Spleen (tissue), 11 donors: ENCODE data around the gene MON2. TPM values are rescaled to one million over a fixed set of nuclear protein-coding genes. Genes with fewer than 3 reads are reported as not detected.

Experiments used
- DNase-seq: peaks from one replicate; pipeline ENCODE4 v3.0.0-alpha.2; 2020
- H3K27ac ChIP-seq, 8 donors: fragments of 200-600 bp; sonication (generic) in 7 of 8; 1 replicate in 4 of 8; 2 replicates in 4 of 8; pipeline versions ENCODE4 v1.5.0 to v1.8.0; 2016 to 2021; ENCODE audit warnings: inconsistent platforms in 4 of 8, mild to moderate bottlenecking in 4 of 8, moderate library complexity in 1 of 8
- H3K27me3 ChIP-seq, 7 donors: fragments of 200-600 bp; sonication (generic) in 6 of 7; replicated peaks in 1 of 7; 1 replicate in 4 of 7; 2 replicates in 3 of 7; pipeline versions ENCODE4 v1.5.0 to v1.8.0; 2016 to 2021; ENCODE audit warnings: inconsistent platforms in 3 of 7, mild to moderate bottlenecking in 1 of 7
- H3K36me3 ChIP-seq, 6 donors: fragments of 200-600 bp; sonication (generic) in 5 of 6; 1 replicate in 4 of 6; 2 replicates in 2 of 6; pipeline versions ENCODE4 v1.5.0 to v1.8.0; 2016 to 2021; ENCODE audit warnings: inconsistent platforms in 2 of 6
- H3K4me1 ChIP-seq, 6 donors: fragments of 200-600 bp; sonication (generic) in 5 of 6; 1 replicate in 3 of 6; 2 replicates in 3 of 6; pipeline versions ENCODE4 v1.5.0 to v1.8.0; 2016 to 2021; ENCODE audit warnings: inconsistent platforms in 3 of 6
- H3K4me3 ChIP-seq, 8 donors: fragments of 200-600 bp; sonication (generic) in 7 of 8; 1 replicate in 4 of 8; 2 replicates in 4 of 8; pipeline versions ENCODE4 v1.5.0 to v1.8.0; 2016 to 2021; ENCODE audit warnings: inconsistent platforms in 4 of 8, mild to moderate bottlenecking in 4 of 8, moderate library complexity in 2 of 8
- H3K9me3 ChIP-seq, 8 donors: fragments of 200-600 bp; sonication (generic) in 7 of 8; 1 replicate in 4 of 8; 2 replicates in 4 of 8; pipeline versions ENCODE4 v1.5.0 to v1.8.0; 2016 to 2021; ENCODE audit warnings: inconsistent platforms in 4 of 8
- POLR2A ChIP-seq, 3 donors: fragments of 450-650 bp; IDR thresholded peaks; one replicate each; pipeline ENCODE4 v1.5.1; 2017; ENCODE audit warnings: antibody characterized with exemption in 3 of 3, mild to moderate bottlenecking in 1 of 3
- POLR2AphosphoS5 ChIP-seq, 3 donors: sonication (generic); formaldehyde crosslinking; IDR thresholded peaks; one replicate each; pipeline ENCODE4 v1.5.1; 2017; ENCODE audit warnings: antibody characterized with exemption in 3 of 3
- WGBS, 5 donors: extraction: QIAGEN DNeasy Blood & Tissue Kit in 3 of 5; methylation state at CpG; one replicate each; pipeline versions ENCODE4 v1.1.5 to v1.1.7; 2013 to 2018; 5-methylcytosine and 5-hydroxymethylcytosine counted together
- intact Hi-C: fragments of 100-400 bp; cut with DNase I; formaldehyde crosslinking; loops from one replicate; pipeline ENCODE4 v1.15.0; 2023; ENCODE audit warnings: low total_unique reads
- polyA plus RNA-seq, 3 donors: library from polyadenylated mRNA; stranded (reverse); fragments of 200-250 nt; gene quantifications; one replicate each; pipeline ENCODE4 v1.2.1, GENCODE V29; 2013
- total RNA-seq, 7 donors: library from RNA; depleted of rRNA in 3 of 7; stranded (reverse); fragments of >200 nt in 3 of 7; fragmentation: NEBNext Ultra II Directional in 4 of 7; extraction: Animal tissue kit (Norgen Biotek cat#: 25700) in 4 of 7; gene quantifications; one replicate each; pipeline versions ENCODE4 v1.1.0 to v1.2.1, GENCODE V29; 2016 to 2021
- TF ChIP-seq, protein P1 (sequence below), 11 experiments: fragments of 200-600 bp in 7 of 11; fragments of 450-650 bp in 4 of 11; sonication (generic) in 4 of 11; IDR thresholded peaks in 8 of 11; conservative IDR thresholded peaks in 3 of 11; 1 replicate in 7 of 11; 2 replicates in 4 of 11; pipeline versions ENCODE4 v1.4.0 to v1.8.0; 2016 to 2021; ENCODE audit warnings: antibody characterized with exemption in 11 of 11, inconsistent platforms in 4 of 11, mild to moderate bottlenecking in 1 of 11
- donor health status: healthy with polysubstance abuse.
- donor health status: DM: no; HTN: no; CAD: no; lungs with moderate emphysema.
- donor health status: DM: no; HTN: no; CAD: no.
- donor health status: Bipolar disorder and iron deficiency.
- donor health status: healthy.
- donor health status: DM: no; HTN: no; CAD: no.
- donor health status: DM: yes; HTN: yes; CAD: no.

Gene MON2
- total and polyA plus RNA-seq, 10 donors = 10.8 to 181 (median 82.0) TPM

DNA sequence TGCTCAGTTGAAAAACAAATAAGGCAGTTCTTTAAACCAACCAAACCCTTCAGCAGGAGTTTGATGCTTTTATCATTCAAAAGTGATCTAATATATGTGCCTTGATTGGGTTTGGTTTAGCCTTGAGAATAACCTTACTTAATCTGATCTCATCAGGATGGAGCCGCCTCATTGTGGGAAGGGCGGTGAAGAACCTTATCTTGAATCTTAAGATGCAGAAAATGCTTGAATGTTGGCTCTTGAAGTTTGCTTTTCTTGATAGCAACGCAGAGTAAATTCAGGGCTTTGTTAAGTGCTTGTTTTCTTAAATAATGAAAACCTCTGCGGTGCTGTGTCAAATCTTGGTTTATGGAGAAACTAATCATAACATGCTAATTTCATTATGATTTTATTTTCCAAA, 138.2 kb downstream of the MON2 start:
- H3K27me3 ChIP-seq = no peaks in the 10 kb centered on the region
- WGBS, 5 donors = 35 to 51% (median 43%) methylated on average over 4 of the region's 4 CpGs
- intact Hi-C loops = no loop called here
- peak overlapping the region; percentile 91 to 100 (median 99) for H3K27ac ChIP-seq
- no peaks in the 10 kb centered on the region for H3K36me3 ChIP-seq
- peaks cover 0 to 47% (median 32%) of the 10 kb centered on the region in 6 donors for H3K4me1 ChIP-seq
- no peak for DNase-seq
- peak overlapping the region in 7 of 8 donors; percentile 72 to 92 (median 78) for H3K4me3 ChIP-seq
- H3K9me3 ChIP-seq = no peaks in the 10 kb centered on the region
- TF ChIP-seq, protein P1, sequence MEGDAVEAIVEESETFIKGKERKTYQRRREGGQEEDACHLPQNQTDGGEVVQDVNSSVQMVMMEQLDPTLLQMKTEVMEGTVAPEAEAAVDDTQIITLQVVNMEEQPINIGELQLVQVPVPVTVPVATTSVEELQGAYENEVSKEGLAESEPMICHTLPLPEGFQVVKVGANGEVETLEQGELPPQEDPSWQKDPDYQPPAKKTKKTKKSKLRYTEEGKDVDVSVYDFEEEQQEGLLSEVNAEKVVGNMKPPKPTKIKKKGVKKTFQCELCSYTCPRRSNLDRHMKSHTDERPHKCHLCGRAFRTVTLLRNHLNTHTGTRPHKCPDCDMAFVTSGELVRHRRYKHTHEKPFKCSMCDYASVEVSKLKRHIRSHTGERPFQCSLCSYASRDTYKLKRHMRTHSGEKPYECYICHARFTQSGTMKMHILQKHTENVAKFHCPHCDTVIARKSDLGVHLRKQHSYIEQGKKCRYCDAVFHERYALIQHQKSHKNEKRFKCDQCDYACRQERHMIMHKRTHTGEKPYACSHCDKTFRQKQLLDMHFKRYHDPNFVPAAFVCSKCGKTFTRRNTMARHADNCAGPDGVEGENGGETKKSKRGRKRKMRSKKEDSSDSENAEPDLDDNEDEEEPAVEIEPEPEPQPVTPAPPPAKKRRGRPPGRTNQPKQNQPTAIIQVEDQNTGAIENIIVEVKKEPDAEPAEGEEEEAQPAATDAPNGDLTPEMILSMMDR (IDR thresholded peaks at IDR 0.05 in 8 of 11, conservative IDR thresholded peaks at IDR 0.05 in 3 of 11) = no peak
- TF ChIP-seq POLR2A (IDR thresholded peaks at IDR 0.05) (no peak), POLR2AphosphoS5 (IDR thresholded peaks at IDR 0.05) (no peak)

DNA sequence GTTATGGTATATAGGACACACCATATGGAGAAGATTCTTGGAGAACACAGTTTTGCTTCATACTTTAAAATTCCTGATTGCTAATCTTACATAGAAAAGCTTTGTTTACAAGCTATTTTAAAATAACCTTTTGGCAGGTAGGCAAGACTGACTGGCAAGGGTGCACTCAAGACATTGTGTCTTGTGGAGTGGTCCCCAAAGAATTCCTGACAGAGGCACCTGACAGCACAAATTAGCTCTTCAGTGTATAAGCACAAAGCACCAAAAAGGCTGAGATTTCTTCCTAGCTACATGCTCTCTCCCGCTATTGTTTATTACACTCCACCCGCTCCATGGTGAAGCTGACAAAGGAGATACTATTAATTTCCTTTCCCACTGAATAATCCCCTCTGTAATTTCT, 139.4 kb downstream of the MON2 start:
- no peak overlapping the region for H3K27ac ChIP-seq
- no peak for TF ChIP-seq POLR2AphosphoS5 (IDR thresholded peaks at IDR 0.05)
- TF ChIP-seq POLR2A (IDR thresholded peaks at IDR 0.05) = no peak
- TF ChIP-seq, protein P1 (IDR thresholded peaks at IDR 0.05 in 8 of 11, conservative IDR thresholded peaks at IDR 0.05 in 3 of 11) = no peak
- no peaks in the 10 kb centered on the region for H3K27me3 ChIP-seq
- H3K4me1 ChIP-seq = peaks cover 0 to 47% (median 32%) of the 10 kb centered on the region in 6 donors
- H3K36me3 ChIP-seq = no peaks in the 10 kb centered on the region
- WGBS, 5 donors = 96 to 98% (median 96%) methylated on average over 2 of the region's 2 CpGs
- H3K4me3 ChIP-seq = peak overlapping the region in 1 of 8 donors; percentile 80
- H3K9me3 ChIP-seq = no peaks in the 10 kb centered on the region
- intact Hi-C loops = no loop called here
- DNase-seq = no peak

DNA sequence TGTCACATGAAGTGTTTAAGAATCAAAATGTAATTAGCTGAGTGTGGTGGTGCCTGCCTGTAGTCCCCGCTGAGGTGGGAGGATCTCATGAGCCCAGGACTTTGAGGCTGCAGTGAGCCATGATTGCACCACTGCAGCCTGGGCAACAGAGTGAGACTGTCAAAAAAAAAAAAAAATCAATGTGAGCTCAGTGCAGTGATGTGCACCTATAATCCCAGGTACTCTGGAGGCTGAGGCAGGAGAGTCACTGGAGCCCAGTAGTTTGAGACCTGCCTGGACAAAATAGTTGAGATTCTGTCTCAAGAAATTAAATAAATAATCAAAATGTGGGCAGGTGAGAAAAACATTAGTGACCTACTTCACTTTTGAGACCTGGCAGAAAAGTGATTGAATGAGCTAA, 140.0 kb downstream of the MON2 start:
- Histone ChIP-seq H3K9me3 (no peaks in the 10 kb centered on the region), H3K4me1 (peaks cover 0 to 42% (median 28%) of the 10 kb centered on the region in 6 donors), H3K4me3 (no peak overlapping the region), H3K36me3 (no peaks in the 10 kb centered on the region), H3K27me3 (no peaks in the 10 kb centered on the region), H3K27ac (no peak overlapping the region)
- intact Hi-C loops = no loop called here
- WGBS, 5 donors = 90 to 100% (median 97%) methylated on average over 1 of the region's 1 CpG
- TF ChIP-seq POLR2A (IDR thresholded peaks at IDR 0.05) (no peak), POLR2AphosphoS5 (IDR thresholded peaks at IDR 0.05) (no peak)
- TF ChIP-seq, protein P1 (IDR thresholded peaks at IDR 0.05 in 8 of 11, conservative IDR thresholded peaks at IDR 0.05 in 3 of 11) = no peak
- no peak for DNase-seq

DNA sequence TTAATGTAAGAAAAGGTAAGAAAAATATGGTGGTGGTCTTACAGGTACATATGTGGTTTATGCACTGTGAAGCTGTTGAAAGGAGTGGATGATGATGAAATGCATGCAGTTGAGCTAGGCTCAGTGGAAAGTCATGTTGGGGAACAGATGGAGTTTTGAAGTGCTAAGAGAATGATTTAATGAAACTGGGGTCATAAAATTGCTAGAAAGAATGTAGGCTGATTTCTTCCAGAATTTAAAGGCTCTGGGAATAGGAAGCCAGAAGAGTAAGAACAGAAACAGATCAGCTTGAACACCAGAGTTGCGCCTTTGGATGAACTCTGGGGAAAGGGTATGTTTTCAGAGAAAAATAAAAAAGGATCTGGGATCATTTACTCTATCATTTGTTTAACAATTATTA, 146.5 kb downstream of the MON2 start:
- H3K27ac ChIP-seq = no peak overlapping the region
- H3K9me3 ChIP-seq = no peaks in the 10 kb centered on the region
- no peaks in the 10 kb centered on the region for H3K27me3 ChIP-seq
- peaks cover 0 to 9% (median 0%) of the 10 kb centered on the region in 6 donors for H3K36me3 ChIP-seq
- H3K4me3 ChIP-seq = no peak overlapping the region
- no peak for TF ChIP-seq POLR2AphosphoS5 (IDR thresholded peaks at IDR 0.05)
- TF ChIP-seq, protein P1 (IDR thresholded peaks at IDR 0.05 in 8 of 11, conservative IDR thresholded peaks at IDR 0.05 in 3 of 11) = no peak
- no peak for TF ChIP-seq POLR2A (IDR thresholded peaks at IDR 0.05)
- no peaks in the 10 kb centered on the region for H3K4me1 ChIP-seq
- 93 to 100% (median 98%) methylated on average over 1 of the region's 1 CpG for WGBS, 5 donors
- no peak for DNase-seq
- intact Hi-C loops = no loop called here
